NAMALWA (cell line): Measurements from ENCODE around the gene PRRT3.
A peak's percentile ranks its signal among the peaks of the same experiment; 100 is the strongest.

Source experiments
- DNase-seq: peaks from one replicate; pipeline ENCODE4 v3.0.0-alpha.2; 2015; ENCODE audit warnings: low spot score

PRRT3 gene

DNA sequence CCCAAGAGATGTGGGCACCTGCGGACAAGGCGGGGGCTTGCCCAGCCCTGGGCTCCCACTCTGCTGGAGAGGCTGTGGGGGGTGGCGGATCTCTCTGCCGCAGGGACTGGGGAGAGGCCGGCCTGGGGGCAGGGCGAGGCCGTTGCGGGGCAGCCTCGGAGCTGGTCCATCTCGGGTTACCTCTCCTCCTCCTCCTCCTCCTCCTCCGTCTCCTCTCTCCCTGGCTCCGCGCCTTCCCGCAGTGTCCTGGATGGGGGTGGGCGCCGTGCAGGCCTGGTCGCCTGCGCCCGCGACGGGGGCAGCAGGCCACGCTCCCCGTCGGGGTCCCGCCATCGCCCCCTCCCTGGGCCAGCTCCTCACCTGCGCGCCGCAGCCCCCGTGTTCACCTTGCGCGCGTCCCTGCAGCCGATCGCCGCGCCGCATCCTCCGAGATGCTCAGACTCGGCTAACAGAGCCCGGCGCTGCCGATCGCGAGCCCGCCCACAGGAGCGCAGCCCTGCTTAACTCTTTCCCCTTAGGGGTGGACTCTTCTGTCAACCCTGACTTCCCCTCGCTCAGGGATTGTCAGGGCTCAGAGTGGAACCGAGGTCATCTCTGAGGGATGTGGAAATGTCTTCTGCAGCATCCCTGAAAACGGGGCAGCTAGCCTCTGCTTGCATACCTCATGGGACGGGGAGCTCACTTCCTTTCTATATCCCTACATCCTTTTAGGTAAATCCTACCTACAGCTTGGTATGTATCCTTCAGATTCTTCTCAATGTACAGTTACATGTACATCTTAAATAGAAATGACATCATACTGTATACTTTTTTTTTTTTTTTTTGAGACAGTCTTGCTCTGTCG, at the start of gene PRRT3:
Gene PRRT3, minus strand, starts transcription at position 447 of the 844 bp plus-strand sequence. CDS start 2,293 bp downstream, outside the sequence.
- no peak for DNase-seq

DNA sequence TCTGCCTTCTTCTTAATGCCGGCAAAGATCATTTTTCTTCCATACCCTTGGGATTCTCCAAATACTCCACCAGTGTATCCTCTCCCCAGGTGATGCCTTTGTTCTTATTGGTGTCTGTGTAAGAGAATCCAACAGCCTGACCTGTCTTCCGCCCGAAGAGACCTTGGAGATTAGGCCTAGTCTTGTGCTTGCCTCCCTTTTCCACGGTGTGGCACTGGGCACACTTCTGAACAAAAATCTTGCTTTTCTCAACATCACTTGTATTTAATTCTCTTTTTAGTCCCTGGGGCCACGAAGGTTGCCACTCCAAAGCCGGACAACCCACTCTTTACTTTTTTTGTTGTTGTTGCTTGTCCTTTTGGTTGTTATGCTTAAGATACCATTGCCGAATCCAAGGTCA, 48.5 kb upstream of the PRRT3 start:
- DNase-seq: no peak

DNA sequence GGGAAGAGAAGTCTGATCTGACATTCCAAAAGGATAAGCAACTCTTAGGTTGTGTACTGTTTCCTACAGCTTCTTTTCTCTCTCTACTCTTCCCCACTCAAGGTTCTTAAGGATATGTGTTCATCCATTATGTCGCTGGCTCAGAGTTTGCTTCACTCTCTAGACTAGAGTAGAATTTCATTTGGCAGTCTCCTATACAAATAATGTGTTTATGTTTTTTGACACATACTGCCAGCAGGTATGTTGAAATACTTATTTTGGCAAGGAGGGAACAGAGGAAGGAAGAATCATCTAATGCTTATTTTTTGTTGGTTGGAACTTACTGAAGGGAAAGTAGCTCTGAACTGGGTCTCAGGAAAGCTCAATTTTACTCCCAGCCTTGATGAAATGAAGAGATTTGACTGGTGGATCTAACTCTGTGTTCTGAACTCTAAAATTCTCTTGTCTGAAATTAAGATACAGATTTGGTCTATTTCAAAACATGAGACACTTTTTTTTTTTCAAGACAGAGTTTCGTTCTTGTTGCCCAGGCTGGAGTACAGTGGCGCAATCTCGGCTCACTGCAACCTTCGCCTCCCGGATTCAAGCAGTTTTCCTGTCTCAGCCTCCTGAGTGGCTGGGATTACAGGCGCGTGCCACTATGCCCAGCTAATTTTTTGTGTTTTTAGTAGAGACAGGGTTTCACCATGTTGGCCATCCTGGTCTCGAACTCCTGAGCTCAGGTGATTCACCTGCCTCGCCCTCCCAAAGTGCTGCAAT, 42.1 kb upstream of the PRRT3 start:
- DNase-seq: no peak

- no peak for DNase-seq
These were observed 34.1 kb upstream of the PRRT3 start for GRCh38 chr3:9986230-9986725.

- DNase-seq: no peak
These were observed 28.0 kb upstream of the PRRT3 start for GRCh38 chr3:9980251-9980650.

DNA sequence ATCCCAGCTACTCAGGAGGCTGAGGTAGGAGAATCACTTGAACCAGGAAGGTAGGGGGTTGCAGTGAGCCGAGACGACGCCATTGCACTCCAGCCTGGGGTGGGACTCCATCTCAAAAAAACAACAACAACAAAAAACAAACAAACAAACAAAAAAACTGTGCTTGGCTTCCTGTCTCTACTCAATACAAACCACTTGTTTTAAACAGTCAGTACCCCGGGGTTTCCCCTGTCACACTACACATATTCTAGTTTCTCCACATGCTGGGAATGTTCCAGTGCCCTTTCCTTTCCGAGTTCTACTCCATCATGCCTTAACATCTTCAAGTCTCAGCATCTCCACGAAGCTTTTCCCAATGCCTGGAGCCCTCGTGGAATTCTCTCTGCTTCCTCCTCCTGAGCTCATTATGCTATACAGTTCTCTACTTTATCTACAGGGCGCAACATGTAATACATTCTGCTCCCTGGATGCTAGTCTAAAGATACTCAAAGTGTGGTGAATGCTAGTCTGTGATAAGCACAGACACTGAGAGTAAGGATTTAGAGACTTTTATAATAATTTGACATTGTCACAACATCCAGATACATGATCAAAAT, 26.6 kb upstream of the PRRT3 start:
- no peak for DNase-seq

DNA sequence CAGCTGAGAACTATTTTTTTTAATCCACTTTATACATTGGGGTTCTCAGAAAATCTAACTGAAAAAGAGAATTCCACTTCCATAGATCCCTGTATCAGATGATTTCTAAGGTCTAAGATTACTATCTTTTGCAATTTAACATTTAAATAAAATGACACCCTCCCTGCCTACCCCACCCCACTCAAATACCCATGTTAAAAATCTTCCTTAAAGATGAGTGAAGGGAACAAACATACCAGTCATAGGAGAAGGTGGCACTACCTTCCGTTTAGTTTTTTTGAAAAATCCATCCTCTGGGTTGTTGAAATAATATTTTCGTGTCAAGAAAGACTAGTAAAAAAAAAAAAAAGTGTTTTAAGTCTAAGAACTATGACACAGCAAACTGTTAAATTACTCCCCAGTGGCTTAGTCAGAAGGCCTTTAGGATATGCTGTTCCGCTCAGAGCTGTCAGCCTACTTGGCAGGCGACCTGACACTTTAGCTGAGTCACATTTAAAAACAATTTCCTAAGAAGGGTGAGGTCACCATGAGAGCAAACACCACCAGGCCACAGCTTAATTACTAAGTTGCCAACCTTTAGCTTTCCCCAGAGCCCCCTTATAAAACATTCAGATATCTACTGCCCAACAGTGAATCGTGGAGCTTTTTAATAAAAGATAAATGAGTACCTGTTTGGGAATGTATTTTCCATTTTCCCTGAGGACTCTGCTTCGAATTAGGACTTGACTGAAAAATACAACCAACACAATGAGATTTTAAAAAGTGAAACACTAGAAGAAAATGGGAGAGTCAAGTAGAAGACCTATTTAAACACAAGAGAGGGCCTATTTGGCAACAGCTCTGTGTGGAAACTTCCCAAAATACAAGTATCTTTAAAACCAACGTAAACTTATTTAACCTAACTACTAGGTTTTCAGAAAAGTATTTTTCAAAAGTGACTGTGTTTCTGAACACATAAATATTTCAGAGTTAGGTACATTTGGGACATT, 24.8 kb upstream of the PRRT3 start:
- no peak for DNase-seq

DNA sequence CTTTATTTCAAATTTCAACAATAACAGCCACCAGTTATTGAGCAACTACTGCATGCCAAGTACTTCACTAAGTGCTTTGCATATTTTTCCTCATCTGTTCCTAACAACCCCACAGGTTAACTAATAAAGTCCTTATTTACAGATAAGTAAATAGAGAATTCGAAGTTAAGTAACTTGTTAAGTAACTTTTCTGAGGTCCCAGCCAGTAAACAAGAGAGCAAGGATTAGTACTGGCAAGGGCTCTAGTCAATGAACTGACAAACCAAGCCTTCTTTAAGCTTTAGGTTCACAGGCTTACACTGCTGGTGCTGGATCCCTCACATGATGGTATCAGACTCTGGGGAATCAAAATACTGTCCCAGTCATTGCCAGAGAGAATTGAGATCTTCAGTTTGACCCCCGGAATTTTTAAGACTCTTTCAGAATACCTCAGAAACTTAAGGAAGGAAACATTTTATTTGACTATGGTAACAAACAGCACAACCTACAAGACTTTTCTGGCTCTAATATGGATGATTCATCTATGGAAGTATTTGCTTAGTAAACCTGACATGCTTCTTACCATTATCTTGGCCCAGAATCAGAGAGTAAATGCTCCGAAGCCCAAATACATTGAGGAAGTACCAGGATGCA, 17.9 kb upstream of the PRRT3 start:
- no peak for DNase-seq

DNA sequence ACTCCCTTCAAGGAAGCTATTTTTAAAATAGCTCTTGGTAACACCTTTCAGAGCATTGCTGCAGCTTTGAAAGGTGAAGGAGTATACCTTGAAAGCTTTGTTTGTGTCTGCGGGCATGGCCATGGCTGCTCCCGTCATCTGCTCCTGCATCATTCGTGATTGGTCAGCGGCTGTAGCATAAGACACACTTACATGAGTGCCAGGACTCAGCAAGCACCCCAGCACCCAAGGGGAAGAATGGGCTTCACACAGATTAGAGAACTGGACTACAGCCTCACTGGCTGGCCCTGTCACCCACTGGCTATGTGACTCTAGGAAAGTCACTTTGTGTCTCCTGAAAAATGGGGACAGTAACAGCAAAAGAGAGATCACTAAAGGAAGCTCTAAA, 17.4 kb upstream of the PRRT3 start:
- no peak for DNase-seq

DNA sequence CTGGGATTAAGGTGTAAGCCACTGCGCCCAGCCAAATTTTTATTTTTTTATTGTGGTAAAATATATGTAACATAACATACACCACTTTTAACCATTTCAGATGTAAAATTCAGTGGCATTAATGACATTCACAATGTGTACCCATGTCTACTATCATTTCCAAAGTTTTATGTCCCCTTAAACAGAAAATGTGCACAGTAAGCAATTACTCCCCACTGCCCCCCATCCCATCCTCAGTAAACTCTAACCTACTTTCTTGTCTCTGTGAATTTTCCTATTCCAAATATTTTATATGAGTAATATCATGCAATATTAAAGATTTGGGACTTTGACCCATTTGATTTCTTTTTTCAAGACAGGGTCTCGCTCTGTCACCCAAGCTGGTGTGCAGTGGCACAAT, 14.6 kb upstream of the PRRT3 start:
- no peak for DNase-seq

DNA sequence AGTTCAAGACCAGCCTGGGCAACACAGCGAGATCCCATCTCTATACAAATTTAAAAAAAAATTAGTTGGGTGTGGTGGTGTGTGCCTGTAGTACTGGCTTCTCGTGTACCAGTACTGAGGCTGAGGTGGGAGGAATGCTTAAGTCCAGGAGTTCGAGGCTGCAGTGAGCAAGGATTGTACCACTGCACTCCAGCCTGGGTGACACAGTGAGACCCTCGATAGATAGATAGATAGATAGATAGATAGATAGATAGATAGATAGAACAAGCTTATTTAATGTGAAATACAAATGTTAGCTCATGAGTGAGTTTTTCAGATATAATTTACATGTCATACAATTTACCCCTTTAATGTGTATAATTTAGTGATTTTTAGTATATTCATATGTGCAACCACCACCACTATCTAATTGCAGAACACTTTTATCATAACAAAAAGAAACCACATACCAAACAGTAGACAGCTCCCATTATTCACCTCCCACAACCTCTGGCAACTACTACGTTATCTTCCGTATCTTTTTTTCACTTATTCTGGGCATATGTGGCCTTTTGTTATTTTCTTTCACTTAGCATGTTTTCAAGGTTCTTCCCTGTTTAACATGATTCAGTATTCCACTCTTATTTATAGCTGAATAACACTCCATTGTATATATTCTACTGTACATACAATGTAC, 13.1 kb upstream of the PRRT3 start:
- DNase-seq: no peak

DNA sequence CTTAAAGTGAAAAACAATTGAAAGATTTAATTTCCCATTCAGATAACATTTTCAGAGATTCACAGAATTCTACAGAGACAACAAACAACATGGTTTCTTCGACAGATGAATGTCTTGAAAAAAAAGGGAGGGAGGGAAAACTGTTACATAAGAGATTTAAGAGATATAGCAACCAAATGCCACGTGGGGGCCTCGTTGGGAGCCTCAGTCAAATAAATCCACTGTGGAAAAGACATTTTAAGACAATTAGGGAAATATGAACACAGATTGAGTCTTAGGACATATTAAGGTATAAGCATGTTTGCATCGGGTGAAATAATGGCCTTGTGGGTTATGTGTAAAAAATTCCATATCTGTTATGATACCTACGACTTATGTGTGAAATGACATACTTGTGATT, 5.0 kb upstream of the PRRT3 start:
- DNase-seq: peak; percentile 19

DNA sequence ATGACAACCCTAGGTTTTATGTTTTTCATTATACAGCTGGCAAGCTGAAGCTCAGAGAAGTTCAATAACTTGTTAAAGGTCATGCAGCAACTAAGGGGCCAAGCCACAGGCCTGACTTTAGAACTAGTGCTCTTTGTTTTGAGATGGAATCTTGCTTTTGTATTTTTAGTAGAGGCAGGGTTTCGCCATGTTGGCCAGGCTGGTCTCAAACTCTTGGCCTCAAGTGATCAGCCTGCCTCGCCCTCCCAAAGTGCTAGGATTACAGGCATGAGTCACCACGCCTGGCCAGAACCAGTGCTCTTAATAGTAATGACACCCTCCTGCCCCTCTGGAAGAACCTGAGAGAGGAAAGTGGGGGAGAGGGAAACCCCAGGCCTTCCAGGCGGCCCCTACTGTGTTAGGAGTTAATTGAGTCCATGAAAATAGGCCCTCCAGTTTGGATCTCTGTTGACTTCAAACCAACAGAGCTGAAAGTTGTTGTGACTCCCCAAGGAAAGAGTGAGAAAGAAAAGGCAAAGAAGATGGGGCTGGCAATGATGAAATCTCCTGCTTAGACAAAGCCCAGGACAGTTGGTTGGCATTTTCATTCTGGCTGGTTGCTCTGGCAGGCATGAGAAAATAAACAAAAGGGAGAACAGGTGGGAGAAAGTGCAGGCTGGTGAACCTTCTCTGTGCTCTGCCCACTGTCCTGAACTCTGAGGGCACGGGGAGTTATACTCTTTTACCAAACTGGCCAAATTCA, 3.6 kb upstream of the PRRT3 start:
- DNase-seq: no peak

DNA sequence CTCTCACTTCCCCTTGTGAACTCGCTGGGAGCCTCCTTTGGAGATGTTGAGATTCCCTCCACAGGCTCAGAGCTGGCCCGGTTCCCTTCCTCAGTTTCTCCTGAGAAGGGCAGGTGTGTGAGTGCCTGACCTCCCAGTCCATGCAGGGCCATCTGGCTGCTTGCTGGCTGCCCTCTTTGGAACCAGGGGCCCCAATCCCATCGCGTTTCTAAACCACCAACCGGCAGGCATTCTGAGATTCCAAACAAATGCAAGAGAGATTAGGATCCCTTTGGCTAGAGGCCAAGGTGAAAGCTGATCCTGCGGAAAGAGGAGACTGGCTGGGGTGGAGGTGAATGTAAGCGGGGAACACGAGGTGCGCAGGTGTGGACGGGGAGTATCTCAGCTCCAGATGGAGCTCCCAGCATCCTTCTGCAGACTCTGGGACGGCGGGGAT, 2.9 kb upstream of the PRRT3 start:
- no peak for DNase-seq

DNA sequence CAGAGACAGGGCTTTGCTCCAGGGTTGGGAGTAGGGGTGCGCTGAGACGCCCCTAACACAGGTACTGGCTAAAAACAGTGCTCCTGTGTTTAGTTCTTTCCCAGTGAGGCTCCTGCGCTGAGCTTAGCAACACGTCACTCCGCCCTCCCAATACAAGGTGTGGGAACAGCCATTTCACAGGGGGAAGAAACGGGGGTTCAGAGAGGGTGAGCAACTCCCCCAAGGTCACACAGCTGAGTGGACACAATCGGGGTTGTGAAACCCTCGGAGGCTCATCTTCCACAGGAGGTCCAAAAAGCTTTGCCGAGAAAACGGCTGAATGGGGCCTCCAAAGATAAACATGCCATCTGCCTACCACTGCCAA, 628 bp downstream of the PRRT3 start:
- no peak for DNase-seq

DNA sequence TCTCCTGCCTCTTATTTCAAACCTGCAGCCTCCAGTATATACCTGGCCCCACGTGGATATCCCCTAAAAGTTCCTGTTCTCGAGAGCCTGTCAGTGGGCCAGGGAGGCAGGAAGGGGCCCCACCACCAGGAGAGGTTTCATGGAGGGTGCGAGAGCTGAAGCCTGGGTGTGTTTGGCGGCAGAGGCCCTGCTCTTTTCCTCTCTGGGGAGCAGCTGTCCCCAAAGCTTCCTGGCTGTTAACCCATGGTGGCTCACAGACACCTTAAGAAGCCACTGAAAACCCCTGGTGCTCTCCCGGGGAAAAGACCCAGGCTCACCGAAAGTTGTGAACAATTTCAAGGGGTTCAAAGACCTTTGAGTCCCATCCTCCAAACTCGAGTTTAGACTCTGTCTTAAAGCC, 1.1 kb downstream of the PRRT3 start:
- no peak for DNase-seq

DNA sequence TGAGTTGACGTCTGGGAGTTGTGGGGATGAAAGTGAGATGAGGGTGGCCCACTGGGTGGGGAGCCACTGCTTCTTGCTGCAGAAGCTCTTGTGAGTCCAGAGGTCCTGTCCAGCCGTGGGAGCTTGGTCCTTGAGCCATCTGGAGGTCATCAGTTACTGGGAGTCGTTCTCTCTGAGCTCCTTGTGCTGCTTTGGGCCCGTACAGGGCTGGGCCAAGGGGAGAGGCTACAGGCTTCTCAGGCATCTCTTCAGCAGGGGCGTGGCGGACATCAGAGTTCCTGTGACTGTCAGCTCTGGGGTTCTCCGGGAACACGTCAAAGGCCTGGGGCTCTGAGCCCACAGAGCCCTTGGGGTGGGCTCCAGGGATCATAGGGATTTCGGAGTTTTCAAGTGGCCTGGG, 2.6 kb downstream of the PRRT3 start:
- DNase-seq: no peak

- no peak for DNase-seq
These were observed 3.1 kb downstream of the PRRT3 start for GRCh38 chr3:9949115-9949514.

DNA sequence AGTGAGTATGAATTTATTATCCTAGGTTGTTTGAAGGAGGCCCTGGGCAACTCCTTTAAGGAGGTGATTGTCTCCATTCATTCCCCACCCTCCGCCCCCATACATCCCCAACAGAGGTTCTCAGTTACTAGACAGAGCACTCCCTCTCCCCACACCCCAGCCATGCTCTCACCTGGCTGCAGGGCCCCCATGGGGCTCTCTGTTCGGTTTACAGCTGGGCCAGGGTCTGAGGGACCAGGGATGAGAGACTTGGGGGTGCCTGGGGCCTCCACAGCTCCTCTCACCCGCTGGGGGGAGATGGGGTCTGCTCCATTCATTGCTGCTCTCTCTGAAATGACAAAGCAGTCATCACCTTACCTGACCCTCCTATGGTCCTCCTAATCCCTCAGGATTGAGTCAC, 3.6 kb downstream of the PRRT3 start:
- no peak for DNase-seq
